HepG2 (cell line): ENCODE data around the gene TEDC2. TPM values are rescaled to one million over a fixed set of nuclear protein-coding genes. Genes with fewer than 3 reads are reported as not detected.

ENCODE experiments used
- ATAC-seq: fragments of 200-7000 bp; cut with Tn5 transposase; 3 replicates; pipeline ENCODE4 v1.9.1; 2020; ENCODE audit warnings: mild to moderate bottlenecking, moderate library complexity
- BruUV-seq: library from RNA; stranded (reverse); fragments of 400-500 nt; replicated peaks from 2 replicates; lab custom pipeline; 2021; lab: Mats Ljungman, UMichigan
- CTCF ChIA-PET: fragments of 300-600 bp; formaldehyde crosslinking; extraction: SDS; loops from one replicate; lab custom pipeline; 2021; ENCODE audit warnings: low total read pairs, inconsistent platforms, low intra/inter-chr PET ratio; lab: Yijun Ruan, JAX
- POLR2A ChIA-PET: fragments of 350-600 bp; sonication (Branson Sonifier 250); formaldehyde crosslinking; loops from one replicate; lab custom pipeline; 2020; ENCODE audit warnings: antibody characterized with exemption, inconsistent platforms; lab: Yijun Ruan, JAX
- DNase-seq: peaks from one replicate; pipeline ENCODE4 v3.0.0-alpha.2; 2015; ENCODE audit warnings: low spot score
- FAIRE-seq: peaks from 3 replicates; lab custom pipeline; 2011; peaks lifted over from hg19 to GRCh38; lab: Jason Lieb, UNC
- H2AFZ ChIP-seq: one replicate; pipeline ENCODE4 v1.6.1; 2011; ENCODE audit warnings: low read length, inconsistent platforms
- H3K27ac ChIP-seq: fragments of 300-600 bp; 3 replicates; pipeline ENCODE4 v1.8.0; 2011; ENCODE audit warnings: mixed run types, mild to moderate bottlenecking, mixed read lengths, low read length, inconsistent platforms; ENCODE audit not compliant: insufficient read depth; ENCODE audit errors: extremely low read length
- H3K27me3 ChIP-seq, 2 experiments: fragments of 200-600 bp in 1 of 2; 2 replicates in 1 of 2; 3 replicates in 1 of 2; pipeline versions ENCODE4 v1.6.0 to v1.8.0; 2011; ENCODE audit warnings: low read length in 2 of 2, mild to moderate bottlenecking in 2 of 2, moderate library complexity in 2 of 2, inconsistent platforms in 1 of 2; ENCODE audit not compliant: insufficient read depth in 2 of 2, control insufficient read depth in 1 of 2
- H3K36me3 ChIP-seq, 2 experiments: fragments of 200-600 bp in 1 of 2; replicated peaks in 1 of 2; 2 replicates in 1 of 2; 3 replicates in 1 of 2; pipeline versions ENCODE4 v1.5.1 to v1.8.0; 2011; ENCODE audit warnings: low read length in 2 of 2, inconsistent platforms in 1 of 2; ENCODE audit not compliant: insufficient read depth in 2 of 2, control insufficient read depth in 1 of 2
- H3K4me1 ChIP-seq: 2 replicates; pipeline ENCODE4 v1.5.1; 2012; ENCODE audit warnings: low read length, inconsistent platforms; ENCODE audit not compliant: insufficient read depth
- H3K4me2 ChIP-seq: 2 replicates; pipeline ENCODE4 v1.6.0; 2011; ENCODE audit warnings: low read depth, low read length, inconsistent platforms
- H3K4me3 ChIP-seq, 3 experiments: fragments of 200-600 bp in 1 of 3; sonication (generic), shearing (Covaris generic) in 1 of 3; replicated peaks in 1 of 3; 2 replicates each; pipeline ENCODE4 v1.5.1; 2011 to 2016; ENCODE audit warnings: low read length in 3 of 3, inconsistent platforms in 2 of 3, low read depth in 2 of 3, mild to moderate bottlenecking in 2 of 3, control low read depth in 1 of 3, mixed read lengths in 1 of 3; ENCODE audit not compliant: insufficient read depth in 1 of 3
- H3K79me2 ChIP-seq: one replicate; pipeline ENCODE4 v1.6.1; 2011; ENCODE audit warnings: low read length, inconsistent platforms; ENCODE audit not compliant: insufficient read depth
- H3K9ac ChIP-seq: 2 replicates; pipeline ENCODE4 v1.6.0; 2011; ENCODE audit warnings: mild to moderate bottlenecking, low read depth, low read length, inconsistent platforms; ENCODE audit not compliant: insufficient read depth
- H3K9me3 ChIP-seq: 2 replicates; pipeline ENCODE4 v1.5.1; 2012; ENCODE audit warnings: mild to moderate bottlenecking, low read length
- H4K20me1 ChIP-seq: 2 replicates; pipeline ENCODE4 v1.6.0; 2011; ENCODE audit warnings: inconsistent platforms, mild to moderate bottlenecking, low read length, moderate library complexity; ENCODE audit not compliant: insufficient read depth
- BRD4 ChIP-seq: sonication (generic); formaldehyde crosslinking; IDR thresholded peaks from 2 replicates; pipeline ENCODE4 v1.4.0; 2020; ENCODE audit warnings: missing genetic modification reagents
- HNRNPH1 ChIP-seq: fragments of 200-400 bp; formaldehyde crosslinking; optimal IDR thresholded peaks from 2 replicates; pipeline ENCODE3; 2017; ENCODE audit warnings: mild to moderate bottlenecking, low read depth, low read length
- MEIS1 ChIP-seq: sonication (generic); formaldehyde crosslinking; IDR thresholded peaks from 2 replicates; pipeline ENCODE4 v1.9.0; 2021; ENCODE audit warnings: mild to moderate bottlenecking, missing genetic modification reagents, moderate library complexity, borderline replicate concordance
- POLR2G ChIP-seq: fragments of 200-400 bp; formaldehyde crosslinking; IDR thresholded peaks from 2 replicates; pipeline ENCODE4 v1.6.1; 2018; ENCODE audit warnings: mild to moderate bottlenecking, low read depth, low read length, moderate library complexity
- PRDM4 ChIP-seq: sonication (generic); formaldehyde crosslinking; IDR thresholded peaks from 2 replicates; pipeline ENCODE4 v1.9.0; 2021; ENCODE audit warnings: missing genetic modification reagents, borderline replicate concordance
- SAFB2 ChIP-seq: sonication (generic); formaldehyde crosslinking; IDR thresholded peaks from 2 replicates; pipeline ENCODE4 v1.5.1; 2020; ENCODE audit warnings: missing genetic modification reagents, low read depth, mild to moderate bottlenecking, borderline replicate concordance
- TFAP4 ChIP-seq: sonication (generic); IDR thresholded peaks from 2 replicates; pipeline ENCODE4 v1.6.1; 2016; ENCODE audit warnings: low read depth, borderline replicate concordance
- THAP7 ChIP-seq: sonication (generic); formaldehyde crosslinking; IDR thresholded peaks from 2 replicates; pipeline ENCODE4 v1.8.1; 2023; ENCODE audit warnings: mild to moderate bottlenecking, missing genetic modification reagents
- ZNF180 ChIP-seq: sonication (generic); formaldehyde crosslinking; IDR thresholded peaks from 2 replicates; pipeline ENCODE4 v1.4.0; 2020; ENCODE audit warnings: low read depth, missing genetic modification reagents, borderline replicate concordance
- ZNF543 ChIP-seq: sonication (generic); formaldehyde crosslinking; IDR thresholded peaks from 2 replicates; pipeline ENCODE4 v1.4.0; 2020; ENCODE audit warnings: mild to moderate bottlenecking, missing genetic modification reagents
- ZNF652 ChIP-seq: IDR thresholded peaks from 2 replicates; pipeline ENCODE4 v1.6.1; 2016; ENCODE audit warnings: low read depth, borderline replicate concordance
- in situ Hi-C: cut with HindIII; loops from 2 replicates; pipeline ENCODE4 v1.10.0; 2017; ENCODE audit warnings: low pct_unique_long_range_greater_than_20kb; ENCODE audit not compliant: extremely low pct_ligation_motif_present
- intact Hi-C: fragments of 100-400 bp; cut with micrococcal nuclease; formaldehyde crosslinking; loops from one replicate; pipeline ENCODE4 v1.10.0; 2022; ENCODE audit not compliant: unreplicated experiment
- polyA plus RNA-seq, 8 experiments: library from polyadenylated mRNA; depleted of rRNA in 3 of 8; stranded (reverse) in 7 of 8; unstranded in 1 of 8; fragments of >200 nt; fragmentation: Illumina TruSeq in 4 of 8; extraction: Trizol in 4 of 8; gene quantifications; 2 replicates each; pipeline versions ENCODE4 v1.2.1 to v1.2.3, GENCODE V29; 2011 to 2016; ENCODE audit warnings: low read depth in 4 of 8, missing spikeins in 1 of 8, mixed read lengths in 1 of 8; ENCODE audit not compliant: insufficient read depth in 1 of 8
- total RNA-seq, 5 experiments: library from RNA; depleted of rRNA; stranded (reverse); fragments of >200 nt; fragmentation: Illumina TruSeq; extraction: Trizol; gene quantifications; 2 replicates each; pipeline ENCODE4 v1.2.3, GENCODE V29; 2016; ENCODE audit warnings: low read depth in 1 of 5
- TF ChIP-seq, protein P1 (sequence below): sonication (generic); formaldehyde crosslinking; IDR thresholded peaks from 2 replicates; pipeline ENCODE4 v1.4.0; 2020; ENCODE audit warnings: missing genetic modification reagents, borderline replicate concordance
- TF ChIP-seq, protein P2 (sequence below): sonication (generic); formaldehyde crosslinking; IDR thresholded peaks from 2 replicates; pipeline ENCODE4 v1.8.0; 2022; ENCODE audit warnings: missing genetic modification reagents, mild to moderate bottlenecking, moderate library complexity, borderline replicate concordance
- TF ChIP-seq, protein P3 (sequence below): sonication (generic); formaldehyde crosslinking; IDR thresholded peaks from 2 replicates; pipeline ENCODE4 v1.4.0; 2020; ENCODE audit warnings: missing genetic modification reagents, mild to moderate bottlenecking, borderline replicate concordance

TEDC2 gene
- total and polyA plus RNA-seq, 2 of the 13 experiments (the other 11 are each of a cell fraction or from before 2014, with no cell fraction given): 6.2 to 24.4 TPM

GRCh38 chr16:2420035-2420434 is 39.9 kb upstream of the TEDC2 start:
- no TSS peak for BruUV-seq
- Histone ChIP-seq H4K20me1 (no peaks in the 10 kb centered on the region), H3K79me2 (no peaks in the 10 kb centered on the region), H3K9ac (no peak overlapping the region), H3K4me3 (no peak overlapping the region), H3K9me3 (no peaks in the 10 kb centered on the region), H3K27me3 (peaks cover under 1 to 9% of the 10 kb centered on the region in 2 experiments; a peak in 4 of 5 replicates), H3K27ac (no peak overlapping the region), H2AFZ (no peak overlapping the region), H3K36me3 (no peaks in the 10 kb centered on the region), H3K4me2 (no peak overlapping the region), H3K4me1 (peaks cover 12% of the 10 kb centered on the region)
- DNase-seq (no peak), FAIRE-seq (no peak), ATAC-seq (no peak)
- intact Hi-C loops: no loop called here
- POLR2A ChIA-PET: no interaction called here
- CTCF ChIA-PET: no interaction called here
- in situ Hi-C loops: no loop called here
- TF ChIP-seq ZNF543: no peak
- TF ChIP-seq, protein P1, sequence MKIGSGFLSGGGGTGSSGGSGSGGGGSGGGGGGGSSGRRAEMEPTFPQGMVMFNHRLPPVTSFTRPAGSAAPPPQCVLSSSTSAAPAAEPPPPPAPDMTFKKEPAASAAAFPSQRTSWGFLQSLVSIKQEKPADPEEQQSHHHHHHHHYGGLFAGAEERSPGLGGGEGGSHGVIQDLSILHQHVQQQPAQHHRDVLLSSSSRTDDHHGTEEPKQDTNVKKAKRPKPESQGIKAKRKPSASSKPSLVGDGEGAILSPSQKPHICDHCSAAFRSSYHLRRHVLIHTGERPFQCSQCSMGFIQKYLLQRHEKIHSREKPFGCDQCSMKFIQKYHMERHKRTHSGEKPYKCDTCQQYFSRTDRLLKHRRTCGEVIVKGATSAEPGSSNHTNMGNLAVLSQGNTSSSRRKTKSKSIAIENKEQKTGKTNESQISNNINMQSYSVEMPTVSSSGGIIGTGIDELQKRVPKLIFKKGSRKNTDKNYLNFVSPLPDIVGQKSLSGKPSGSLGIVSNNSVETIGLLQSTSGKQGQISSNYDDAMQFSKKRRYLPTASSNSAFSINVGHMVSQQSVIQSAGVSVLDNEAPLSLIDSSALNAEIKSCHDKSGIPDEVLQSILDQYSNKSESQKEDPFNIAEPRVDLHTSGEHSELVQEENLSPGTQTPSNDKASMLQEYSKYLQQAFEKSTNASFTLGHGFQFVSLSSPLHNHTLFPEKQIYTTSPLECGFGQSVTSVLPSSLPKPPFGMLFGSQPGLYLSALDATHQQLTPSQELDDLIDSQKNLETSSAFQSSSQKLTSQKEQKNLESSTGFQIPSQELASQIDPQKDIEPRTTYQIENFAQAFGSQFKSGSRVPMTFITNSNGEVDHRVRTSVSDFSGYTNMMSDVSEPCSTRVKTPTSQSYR (CRISPR knock-in tag): no peak
- no peak for TF ChIP-seq HNRNPH1
- no peak for TF ChIP-seq MEIS1 (CRISPR knock-in tag)
- TF ChIP-seq SAFB2: no peak
- TF ChIP-seq ZNF652 (CRISPR knock-in tag): no peak
- TF ChIP-seq, protein P2, sequence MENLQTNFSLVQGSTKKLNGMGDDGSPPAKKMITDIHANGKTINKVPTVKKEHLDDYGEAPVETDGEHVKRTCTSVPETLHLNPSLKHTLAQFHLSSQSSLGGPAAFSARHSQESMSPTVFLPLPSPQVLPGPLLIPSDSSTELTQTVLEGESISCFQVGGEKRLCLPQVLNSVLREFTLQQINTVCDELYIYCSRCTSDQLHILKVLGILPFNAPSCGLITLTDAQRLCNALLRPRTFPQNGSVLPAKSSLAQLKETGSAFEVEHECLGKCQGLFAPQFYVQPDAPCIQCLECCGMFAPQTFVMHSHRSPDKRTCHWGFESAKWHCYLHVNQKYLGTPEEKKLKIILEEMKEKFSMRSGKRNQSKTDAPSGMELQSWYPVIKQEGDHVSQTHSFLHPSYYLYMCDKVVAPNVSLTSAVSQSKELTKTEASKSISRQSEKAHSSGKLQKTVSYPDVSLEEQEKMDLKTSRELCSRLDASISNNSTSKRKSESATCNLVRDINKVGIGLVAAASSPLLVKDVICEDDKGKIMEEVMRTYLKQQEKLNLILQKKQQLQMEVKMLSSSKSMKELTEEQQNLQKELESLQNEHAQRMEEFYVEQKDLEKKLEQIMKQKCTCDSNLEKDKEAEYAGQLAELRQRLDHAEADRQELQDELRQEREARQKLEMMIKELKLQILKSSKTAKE (CRISPR knock-in tag): no peak
- TF ChIP-seq THAP7 (CRISPR knock-in tag): no peak
- no peak for TF ChIP-seq ZNF180 (CRISPR knock-in tag)
- no peak for TF ChIP-seq TFAP4
- no peak for TF ChIP-seq BRD4 (CRISPR knock-in tag)
- TF ChIP-seq POLR2G: no peak
- TF ChIP-seq, protein P3, sequence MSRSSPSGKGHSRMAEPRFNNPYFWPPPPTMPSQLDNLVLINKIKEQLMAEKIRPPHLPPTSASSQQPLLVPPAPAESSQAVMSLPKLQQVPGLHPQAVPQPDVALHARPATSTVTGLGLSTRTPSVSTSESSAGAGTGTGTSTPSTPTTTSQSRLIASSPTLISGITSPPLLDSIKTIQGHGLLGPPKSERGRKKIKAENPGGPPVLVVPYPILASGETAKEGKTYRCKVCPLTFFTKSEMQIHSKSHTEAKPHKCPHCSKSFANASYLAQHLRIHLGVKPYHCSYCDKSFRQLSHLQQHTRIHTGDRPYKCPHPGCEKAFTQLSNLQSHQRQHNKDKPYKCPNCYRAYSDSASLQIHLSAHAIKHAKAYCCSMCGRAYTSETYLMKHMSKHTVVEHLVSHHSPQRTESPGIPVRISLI (CRISPR knock-in tag): no peak
- no peak for TF ChIP-seq PRDM4 (CRISPR knock-in tag)
